Natural killer cell treated with Interleukin-12 subunit alpha and Interleukin-12 subunit beta and Interleukin-15 and Interleukin-18, amount 100 ng/mL, for 72 hours (primary cell): ENCODE results near the gene SP5. TPM values are rescaled to one million over a fixed set of nuclear protein-coding genes. Genes with fewer than 3 reads are reported as not detected.
"Not testable (repeated sequence)": the region's sequence is repeated elsewhere in the genome, so short reads cannot be mapped to it uniquely, and the experiment has no call there.

Source experiments
- ATAC-seq, 2 donors: fragments of 150-1000 bp; cut with Tn5 transposase in 1 of 2; sonication (Bioruptor Pico), chemical (Tn5 transposase) in 1 of 2; 2 replicates each; pipeline ENCODE4 v1.10.0; 2021
- DNase-seq: peaks from one replicate; pipeline ENCODE4 v3.0.0; 2022; ENCODE audit warnings: low spot score
- H3K27ac Mint-ChIP-seq, 2 donors: 1 replicate in 1 of 2; 2 replicates in 1 of 2; pipeline ENCODE4 v1.8.0; 2022; ENCODE audit warnings: mixed read lengths in 2 of 2, mild to moderate bottlenecking in 1 of 2, moderate library complexity in 1 of 2
- H3K27me3 Mint-ChIP-seq, 2 donors: 1 replicate in 1 of 2; 2 replicates in 1 of 2; pipeline ENCODE4 v1.8.0; 2022; ENCODE audit warnings: mixed read lengths in 2 of 2
- H3K36me3 Mint-ChIP-seq: one replicate; pipeline ENCODE4 v1.8.0; 2022; ENCODE audit warnings: mixed read lengths
- H3K4me1 Mint-ChIP-seq, 2 donors: 1 replicate in 1 of 2; 2 replicates in 1 of 2; pipeline ENCODE4 v1.8.0; 2022; ENCODE audit warnings: low read depth in 2 of 2, mixed read lengths in 2 of 2, mild to moderate bottlenecking in 1 of 2
- H3K4me3 Mint-ChIP-seq: one replicate; pipeline ENCODE4 v1.8.0; 2022; ENCODE audit warnings: mixed read lengths
- H3K9me3 Mint-ChIP-seq: 2 replicates; pipeline ENCODE4 v1.8.0; 2022; ENCODE audit warnings: mixed read lengths
- total RNA-seq, 2 donors: library from RNA; stranded (reverse); gene quantifications; one replicate each; pipeline ENCODE4 v1.2.3, GENCODE V29; 2022

Gene SP5
- total RNA-seq, 2 donors from 2014 or later = not detected

DNA sequence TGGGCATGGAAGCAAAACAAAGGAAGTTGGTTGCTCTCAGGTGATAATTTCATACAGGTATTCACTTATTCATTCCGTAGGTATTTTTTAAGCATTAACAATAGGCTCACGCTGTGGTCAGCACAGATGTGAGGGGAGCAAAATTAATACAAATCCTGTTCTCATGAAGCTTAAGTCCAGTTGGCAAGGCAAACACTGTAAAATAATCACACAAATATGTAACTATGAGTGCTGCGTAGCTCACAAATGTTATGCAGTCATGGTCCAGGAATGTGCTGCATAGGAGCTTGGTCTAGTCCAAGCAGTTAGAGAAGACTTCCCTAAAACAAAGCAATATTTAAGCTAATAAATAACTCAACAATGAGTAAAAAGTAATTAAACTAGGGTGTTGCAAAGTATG, 23.9 kb downstream of the SP5 start:
- peaks cover 14 to 19% of the 10 kb centered on the region in 2 donors for H3K27me3 Mint-ChIP-seq
- no peak for ATAC-seq
- no peaks in the 10 kb centered on the region for H3K4me1 Mint-ChIP-seq
- DNase-seq = no peak
- H3K27ac Mint-ChIP-seq = no peak overlapping the region
- H3K9me3 Mint-ChIP-seq = no peaks in the 10 kb centered on the region
- H3K4me3 Mint-ChIP-seq = no peak overlapping the region
- no peaks in the 10 kb centered on the region for H3K36me3 Mint-ChIP-seq

DNA sequence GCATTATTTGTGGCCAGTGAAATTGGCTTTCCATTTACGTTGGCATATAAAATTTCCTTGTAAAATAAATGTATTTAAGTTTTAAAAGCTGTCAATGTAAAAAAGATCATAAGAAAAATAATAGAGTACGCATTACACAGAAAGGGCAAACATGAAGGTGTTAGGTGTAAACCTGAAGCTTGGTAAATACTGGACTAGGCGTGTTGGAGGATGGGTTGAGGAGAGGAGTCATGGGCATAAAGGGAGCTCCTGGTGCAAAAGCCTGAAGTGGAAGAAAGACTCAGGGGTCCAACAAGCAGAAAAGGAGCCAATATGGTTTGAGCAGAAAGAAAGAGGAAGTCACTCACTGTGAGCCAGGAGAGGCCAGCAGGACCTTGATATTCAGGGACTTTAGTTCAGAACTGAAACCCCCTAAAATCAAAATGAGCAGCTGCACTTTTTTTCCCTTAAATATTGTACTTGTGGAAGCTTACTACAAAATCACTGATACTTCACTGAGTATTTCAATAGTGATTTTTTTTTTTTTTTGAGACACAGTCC, 24.4 kb downstream of the SP5 start:
- no peak overlapping the region for H3K27ac Mint-ChIP-seq
- ATAC-seq = no peak
- H3K27me3 Mint-ChIP-seq = peaks cover 18 to 19% of the 10 kb centered on the region in 2 donors

GRCh38 chr2:170740660-170741059, 25.5 kb downstream of the SP5 start:
- H3K36me3 Mint-ChIP-seq = no peaks in the 10 kb centered on the region
- no peak overlapping the region for H3K27ac Mint-ChIP-seq
- H3K9me3 Mint-ChIP-seq = no peaks in the 10 kb centered on the region
- ATAC-seq (no peak), DNase-seq (no peak)
- no peaks in the 10 kb centered on the region for H3K4me1 Mint-ChIP-seq
- no peak overlapping the region for H3K4me3 Mint-ChIP-seq
- peaks cover 19 to 28% of the 10 kb centered on the region in 2 donors for H3K27me3 Mint-ChIP-seq

More for the DNA sequence above, 24.4 kb downstream of the SP5 start:
- Mint-ChIP-seq H3K4me3 (no peak overlapping the region), H3K36me3 (no peaks in the 10 kb centered on the region), H3K4me1 (no peaks in the 10 kb centered on the region), H3K9me3 (no peaks in the 10 kb centered on the region)
- no peak for DNase-seq

GRCh38 chr2:170742000-170742399, 26.9 kb downstream of the SP5 start:
- Mint-ChIP-seq H3K36me3 (no peaks in the 10 kb centered on the region), H3K27me3 (peaks cover 12 to 24% of the 10 kb centered on the region in 2 donors), H3K9me3 (no peaks in the 10 kb centered on the region), H3K27ac (no peak overlapping the region), H3K4me1 (no peaks in the 10 kb centered on the region), H3K4me3 (no peak overlapping the region)
- DNase-seq = no peak
- no peak for ATAC-seq

GRCh38 chr2:170742896-170743529, 27.9 kb downstream of the SP5 start:
- no peaks in the 10 kb centered on the region for H3K36me3 Mint-ChIP-seq
- no peaks in the 10 kb centered on the region for H3K4me1 Mint-ChIP-seq
- H3K4me3 Mint-ChIP-seq = no peak overlapping the region
- H3K27me3 Mint-ChIP-seq = peaks cover 13 to 24% of the 10 kb centered on the region in 2 donors
- no peaks in the 10 kb centered on the region for H3K9me3 Mint-ChIP-seq
- H3K27ac Mint-ChIP-seq = no peak overlapping the region
- DNase-seq (no peak), ATAC-seq (no peak)

DNA sequence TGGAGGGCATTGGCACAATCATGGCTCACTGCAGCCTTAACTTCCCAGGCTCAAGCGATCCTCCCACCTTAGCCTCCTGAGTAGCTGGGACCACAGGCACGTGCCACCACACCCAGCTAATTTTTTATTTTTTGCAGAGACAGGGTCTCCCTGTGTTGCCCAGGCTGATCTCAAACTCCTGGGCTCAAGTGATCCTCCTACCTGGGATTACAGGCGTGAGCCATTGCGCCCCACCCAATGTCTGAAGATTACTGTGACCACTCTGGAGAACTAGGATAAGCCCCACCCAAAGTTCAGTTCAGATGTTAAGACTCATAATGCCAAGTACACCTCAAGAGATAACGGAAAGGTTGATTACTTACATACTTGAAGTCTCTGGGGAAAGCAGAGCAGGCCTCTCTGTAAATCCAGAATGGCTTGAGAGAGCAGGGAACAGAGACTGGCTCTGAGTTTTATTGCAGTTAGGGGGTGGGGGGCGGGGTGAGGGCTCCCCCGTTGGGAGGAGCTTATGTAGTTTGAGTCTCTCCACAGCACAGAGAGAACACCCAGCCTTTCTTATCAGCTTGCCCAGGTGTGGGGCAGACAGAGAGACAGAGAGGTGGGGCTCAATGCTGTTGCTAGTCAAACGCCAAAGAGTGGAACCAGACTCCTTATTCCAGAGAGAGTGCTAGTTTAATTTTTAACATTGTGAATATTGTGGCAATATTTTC, 28.5 kb downstream of the SP5 start:
- Mint-ChIP-seq H3K27ac (no peak overlapping the region), H3K4me3 (no peak overlapping the region)
- no peak for ATAC-seq

DNA sequence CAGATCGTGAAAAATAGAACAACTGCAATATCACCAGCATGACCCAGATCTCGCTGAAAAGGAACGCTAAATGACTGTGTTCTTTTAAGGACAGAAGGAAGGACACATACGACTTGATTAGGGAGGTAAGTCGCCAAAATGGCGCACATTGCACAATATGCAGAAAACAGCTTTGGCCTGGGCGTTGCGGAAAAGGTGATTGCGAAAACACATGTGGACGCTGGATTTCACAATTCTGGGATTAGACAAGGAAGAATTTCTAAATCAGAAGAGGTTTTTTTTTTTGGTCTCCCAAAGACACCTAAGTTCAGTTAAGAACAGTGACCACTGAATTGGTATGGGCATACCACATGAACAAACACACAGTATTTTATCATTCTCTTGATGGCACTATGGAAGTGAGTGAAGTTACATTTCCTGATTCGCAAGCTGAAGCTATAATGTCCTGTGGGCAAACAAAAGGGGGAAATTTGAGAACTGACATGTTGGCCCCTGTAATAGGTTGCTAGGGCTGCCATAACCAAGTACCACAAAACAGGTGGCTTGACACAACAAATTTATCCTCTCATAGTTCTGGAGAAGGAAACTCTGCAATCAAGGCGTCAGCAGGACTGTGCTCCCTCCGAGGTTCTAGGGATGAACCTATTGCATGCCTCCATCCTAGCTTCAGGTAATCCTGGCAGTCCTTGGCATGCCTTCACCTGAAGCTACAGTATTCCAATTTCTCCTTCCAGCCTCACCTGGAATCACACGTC, 29.3 kb downstream of the SP5 start:
- Mint-ChIP-seq H3K27ac (no peak overlapping the region), H3K4me3 (no peak overlapping the region), H3K4me1 (no peaks in the 10 kb centered on the region), H3K36me3 (no peaks in the 10 kb centered on the region), H3K9me3 (no peaks in the 10 kb centered on the region), H3K27me3 (peaks cover 18 to 34% of the 10 kb centered on the region in 2 donors)
- DNase-seq = no peak
- no peak for ATAC-seq

More for the DNA sequence above, 28.5 kb downstream of the SP5 start:
- DNase-seq = no peak
- Mint-ChIP-seq H3K36me3 (no peaks in the 10 kb centered on the region), H3K9me3 (no peaks in the 10 kb centered on the region), H3K27me3 (peaks cover 16 to 28% of the 10 kb centered on the region in 2 donors), H3K4me1 (no peaks in the 10 kb centered on the region)

GRCh38 chr2:170745305-170745704, 30.2 kb downstream of the SP5 start:
- ATAC-seq = no peak
- H3K9me3 Mint-ChIP-seq = no peaks in the 10 kb centered on the region
- DNase-seq = no peak
- H3K27ac Mint-ChIP-seq = no peak overlapping the region
- H3K4me1 Mint-ChIP-seq = no peaks in the 10 kb centered on the region
- H3K27me3 Mint-ChIP-seq = peaks cover 25 to 43% of the 10 kb centered on the region in 2 donors
- H3K36me3 Mint-ChIP-seq = no peaks in the 10 kb centered on the region
- H3K4me3 Mint-ChIP-seq = no peak overlapping the region

- Mint-ChIP-seq H3K27me3 (peaks cover 37 to 62% of the 10 kb centered on the region in 2 donors), H3K9me3 (no peaks in the 10 kb centered on the region), H3K27ac (no peak overlapping the region), H3K4me1 (no peaks in the 10 kb centered on the region), H3K4me3 (no peak overlapping the region), H3K36me3 (no peaks in the 10 kb centered on the region)
- no peak for ATAC-seq
- DNase-seq = no peak
These were observed 32.8 kb downstream of the SP5 start for GRCh38 chr2:170747921-170748320.

- H3K27ac Mint-ChIP-seq, DNase-seq, H3K4me3 Mint-ChIP-seq, H3K9me3 Mint-ChIP-seq, H3K36me3 Mint-ChIP-seq, H3K4me1 Mint-ChIP-seq: not testable (repeated sequence)
- peak; percentile 76 to 83 for ATAC-seq
- peaks cover 41 to 51% of the 10 kb centered on the region in 2 donors for H3K27me3 Mint-ChIP-seq
These were observed 36.4 kb downstream of the SP5 start for GRCh38 chr2:170751555-170751954.

- Mint-ChIP-seq H3K36me3 (no peaks in the 10 kb centered on the region), H3K27me3 (peaks cover 16 to 19% of the 10 kb centered on the region in 2 donors), H3K27ac (no peak overlapping the region), H3K4me3 (no peak overlapping the region), H3K4me1 (no peaks in the 10 kb centered on the region), H3K9me3 (no peaks in the 10 kb centered on the region)
- DNase-seq = no peak
- ATAC-seq = no peak
These were observed 46.4 kb downstream of the SP5 start for GRCh38 chr2:170761572-170761971.

DNA sequence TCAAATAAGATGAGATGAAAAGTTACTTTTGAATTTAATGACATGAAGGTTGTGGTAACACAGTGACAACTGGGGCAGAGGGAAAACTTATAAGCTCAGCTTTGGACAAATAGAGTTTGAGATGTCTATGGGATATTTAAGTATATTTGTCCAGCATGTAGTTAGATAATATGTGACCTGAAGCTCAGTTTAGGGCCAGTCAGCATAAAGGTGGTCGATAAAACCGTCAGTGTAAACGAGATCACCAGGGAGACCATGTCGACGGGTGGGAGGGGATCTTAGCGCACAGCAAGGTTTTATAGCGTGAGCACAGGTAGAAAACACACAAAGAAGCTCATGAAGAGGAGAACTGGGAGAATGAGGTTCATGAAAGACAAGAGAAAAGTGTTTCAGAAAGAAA, 47.6 kb downstream of the SP5 start:
- H3K27ac Mint-ChIP-seq = no peak overlapping the region
- H3K4me1 Mint-ChIP-seq = no peaks in the 10 kb centered on the region
- H3K36me3 Mint-ChIP-seq = no peaks in the 10 kb centered on the region
- no peaks in the 10 kb centered on the region for H3K9me3 Mint-ChIP-seq
- H3K27me3 Mint-ChIP-seq = peaks cover 16 to 19% of the 10 kb centered on the region in 2 donors
- H3K4me3 Mint-ChIP-seq = no peak overlapping the region
- DNase-seq (no peak), ATAC-seq (no peak)

- ATAC-seq (no peak), DNase-seq (no peak)
- Mint-ChIP-seq H3K27ac (no peak overlapping the region), H3K9me3 (no peaks in the 10 kb centered on the region), H3K4me3 (no peak overlapping the region), H3K27me3 (peaks cover 16 to 19% of the 10 kb centered on the region in 2 donors), H3K36me3 (no peaks in the 10 kb centered on the region), H3K4me1 (no peaks in the 10 kb centered on the region)
These were observed 48.1 kb downstream of the SP5 start for GRCh38 chr2:170763232-170763631.

GRCh38 chr2:170764880-170765261, 49.7 kb downstream of the SP5 start:
- Mint-ChIP-seq H3K27ac (no peak overlapping the region), H3K36me3 (no peaks in the 10 kb centered on the region), H3K9me3 (no peaks in the 10 kb centered on the region), H3K4me1 (peaks cover 0 to under 1% of the 10 kb centered on the region in 2 donors), H3K4me3 (no peak overlapping the region), H3K27me3 (peaks cover 13 to 14% of the 10 kb centered on the region in 2 donors)
- DNase-seq (no peak), ATAC-seq (no peak)
